GM19372 (cell line): Measurements from ENCODE around the gene ZNF3.
A peak's percentile ranks its signal among the peaks of the same experiment; 100 is the strongest.
"Not testable (repeated sequence)": the region's sequence is repeated elsewhere in the genome, so short reads cannot be mapped to it uniquely, and the experiment has no call there.

ENCODE experiments used
- ATAC-seq: cut with Tn5 transposase; IDR thresholded peaks from one replicate; pipeline ENCODE4 v1.9.1; 2021; ENCODE audit warnings: mild to moderate bottlenecking, low read depth, moderate library complexity; ENCODE audit not compliant: unreplicated experiment

Gene ZNF3

DNA sequence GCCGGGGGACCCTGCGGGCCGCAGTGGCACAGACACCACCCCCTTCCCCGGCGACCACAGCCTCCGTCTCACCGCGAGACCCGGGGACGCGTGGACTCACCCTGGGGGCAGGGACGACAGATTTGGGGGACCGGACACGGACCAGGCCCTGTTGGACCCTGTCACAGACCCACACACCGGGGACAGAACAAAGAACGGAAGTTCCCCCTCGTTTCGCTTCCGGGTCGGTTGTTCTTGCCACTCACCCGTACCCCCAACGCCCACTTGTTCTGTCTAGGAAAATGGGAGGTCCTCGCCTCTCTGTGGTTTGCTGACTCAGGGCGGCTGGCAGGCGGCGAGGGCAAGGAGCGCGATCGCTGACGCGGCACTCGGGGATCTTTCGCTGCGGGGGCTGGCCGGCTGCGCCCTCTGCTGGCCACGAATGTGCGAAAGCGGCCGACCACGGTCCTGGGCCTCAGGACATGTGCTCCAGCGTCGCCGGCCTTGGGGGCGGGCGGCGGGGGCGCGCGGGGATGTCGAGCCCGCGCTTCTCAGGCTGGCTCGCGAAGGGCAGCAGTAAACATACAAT is at the start of gene ZNF3:
ZNF3 (minus strand) TSS at position 189 of the 568 bp plus-strand sequence. CDS start 4,366 bp downstream, outside the sequence.
- ATAC-seq, result peak; percentile 79

DNA sequence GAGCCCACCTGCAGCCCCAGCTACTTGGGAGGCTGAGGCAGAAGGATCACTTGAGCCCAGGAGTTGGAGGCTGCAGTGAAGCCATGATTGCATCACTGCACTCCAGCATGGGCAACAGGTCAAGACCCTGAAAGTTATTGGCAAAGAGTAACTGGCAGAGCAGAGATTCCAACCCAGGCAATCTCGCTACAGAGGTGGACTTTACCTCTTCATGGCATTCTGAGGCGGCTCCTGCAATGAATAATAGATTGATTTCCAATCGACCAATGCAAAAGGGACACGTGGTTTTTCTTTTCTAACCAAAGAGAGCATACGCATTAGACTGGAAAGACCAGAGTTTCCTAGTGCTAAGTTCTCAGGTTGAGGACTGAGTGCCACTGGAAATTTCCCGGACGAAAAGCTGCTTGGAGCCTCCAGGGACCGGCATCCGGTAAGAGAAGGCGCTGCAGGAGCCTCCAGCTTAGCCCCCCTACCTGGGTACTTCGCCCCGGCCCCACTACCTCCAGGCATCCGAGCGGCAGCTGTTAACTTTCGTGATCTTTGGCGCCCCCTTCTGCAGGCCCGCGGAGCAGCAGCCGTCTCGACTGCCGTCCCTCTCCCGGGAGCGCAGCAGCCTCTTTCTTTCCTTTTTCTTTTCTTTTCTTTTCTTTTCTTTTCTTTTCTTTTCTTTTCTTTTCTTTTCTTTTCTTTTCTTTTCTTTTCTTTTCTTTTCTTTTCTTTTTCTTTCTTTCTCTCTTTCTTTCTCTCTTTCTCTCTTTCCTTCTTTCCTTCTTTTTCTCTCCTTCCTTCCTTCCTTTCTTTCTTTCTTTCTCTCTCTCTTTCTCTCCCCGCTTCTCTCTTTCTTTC is 49.3 kb upstream of the ZNF3 start:
- no peak for ATAC-seq

DNA sequence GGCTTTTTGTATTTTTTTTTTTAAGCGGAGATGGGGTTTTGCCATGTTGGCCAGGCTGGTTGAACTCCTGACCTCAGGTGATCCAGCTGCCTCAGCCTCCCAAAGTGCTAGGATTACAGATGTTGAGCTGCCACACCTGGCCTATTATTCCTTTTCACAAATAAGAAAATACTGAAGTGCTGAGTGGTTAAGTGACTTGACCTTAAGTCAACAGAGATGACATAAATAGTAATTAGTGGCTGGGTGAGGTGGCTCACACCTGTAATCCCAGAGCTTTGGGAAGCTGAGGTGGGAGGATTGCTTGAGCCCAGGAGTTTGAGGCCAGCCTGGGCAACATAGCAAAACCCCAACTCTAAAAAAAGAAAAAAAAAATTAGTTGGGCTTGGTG is 48.7 kb upstream of the ZNF3 start:
- ATAC-seq, result not testable (repeated sequence)

GRCh38 chr7:100128637-100128963 is 47.1 kb upstream of the ZNF3 start:
- no peak for ATAC-seq

DNA sequence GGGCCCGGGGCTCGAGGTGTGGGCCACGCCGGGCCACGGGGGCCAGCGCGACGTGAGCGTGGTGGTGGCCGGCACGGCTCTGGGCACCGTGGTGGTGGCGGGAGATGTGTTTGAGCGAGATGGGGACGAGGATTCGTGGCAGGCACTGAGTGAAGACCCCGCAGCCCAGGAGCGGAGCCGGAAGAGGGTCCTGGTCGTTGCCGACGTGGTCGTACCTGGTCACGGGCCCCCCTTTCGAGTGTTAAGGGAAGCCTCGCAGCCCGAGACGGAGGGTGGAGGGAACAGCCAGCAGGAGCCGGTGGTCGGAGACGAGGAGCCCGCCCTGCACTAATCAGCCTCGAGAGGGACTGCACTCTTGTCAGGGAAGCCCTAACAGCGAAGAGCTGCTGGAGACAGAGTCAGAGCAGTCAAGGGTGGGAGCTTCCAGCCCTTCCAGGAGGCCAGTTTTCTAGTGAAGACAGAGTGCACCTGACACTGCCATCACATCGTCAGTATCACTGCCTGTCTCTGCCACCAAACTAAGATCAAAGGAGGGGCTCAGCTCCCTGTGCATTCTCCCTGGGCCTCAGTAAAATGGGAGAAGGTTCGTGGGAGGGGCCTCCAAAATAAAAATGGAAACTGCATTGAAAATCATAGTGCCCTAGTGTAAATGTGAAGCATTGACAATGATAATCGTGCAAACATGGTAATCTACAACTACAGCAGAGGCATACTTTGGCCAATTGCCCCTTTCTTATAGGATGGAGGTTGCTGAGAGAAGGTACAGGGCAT is 46.5 kb upstream of the ZNF3 start:
- no peak for ATAC-seq

DNA sequence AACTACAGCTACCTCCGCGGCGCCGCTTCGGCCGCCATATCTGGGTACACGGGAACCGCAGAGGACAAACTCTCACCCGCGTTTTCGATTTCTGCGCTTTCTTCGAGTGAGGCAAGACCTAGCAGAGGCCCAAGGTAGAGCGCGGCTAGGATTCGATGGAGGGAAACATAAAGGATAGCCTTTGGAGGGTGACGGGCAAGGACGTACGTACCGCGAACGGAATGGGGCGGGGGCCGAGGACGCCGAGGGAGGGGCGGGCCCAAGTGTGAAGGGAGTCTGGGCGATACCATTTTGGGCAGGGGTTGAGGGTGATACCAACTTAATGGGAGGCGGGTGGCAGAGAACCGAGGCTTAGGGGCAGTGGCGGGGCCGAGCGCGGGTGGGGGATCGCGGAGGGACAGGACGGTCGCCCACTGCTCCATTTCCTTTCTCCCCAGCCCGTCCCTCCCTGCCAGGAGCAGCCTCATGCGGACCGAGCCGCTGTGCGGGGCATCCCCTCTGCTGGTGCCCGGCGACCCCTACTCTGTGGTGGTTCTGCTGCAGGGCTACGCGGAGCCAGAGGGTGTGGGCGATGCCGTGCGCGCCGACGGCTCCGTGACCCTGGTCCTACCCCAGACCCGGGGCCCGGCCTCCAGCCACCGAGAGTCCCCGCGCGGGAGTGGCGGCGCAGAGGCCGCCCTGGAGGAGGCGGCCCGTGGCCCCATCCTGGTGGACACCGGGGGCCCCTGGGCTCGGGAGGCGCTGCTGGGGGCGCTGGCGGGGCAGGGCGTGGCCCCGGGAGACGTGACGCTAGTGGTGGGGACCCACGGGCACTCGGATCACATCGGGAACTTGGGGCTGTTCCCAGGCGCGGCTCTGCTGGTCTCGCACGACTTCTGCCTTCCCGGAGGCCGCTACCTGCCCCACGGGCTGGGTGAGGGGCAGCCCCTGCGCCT is 45.7 kb upstream of the ZNF3 start, which contains the start of gene MBLAC1:
MBLAC1 (plus strand) TSS at position 37 of the 935 bp plus-strand sequence; CDS start at position 466, 429 bp downstream.
- ATAC-seq, result peak; percentile 56

DNA sequence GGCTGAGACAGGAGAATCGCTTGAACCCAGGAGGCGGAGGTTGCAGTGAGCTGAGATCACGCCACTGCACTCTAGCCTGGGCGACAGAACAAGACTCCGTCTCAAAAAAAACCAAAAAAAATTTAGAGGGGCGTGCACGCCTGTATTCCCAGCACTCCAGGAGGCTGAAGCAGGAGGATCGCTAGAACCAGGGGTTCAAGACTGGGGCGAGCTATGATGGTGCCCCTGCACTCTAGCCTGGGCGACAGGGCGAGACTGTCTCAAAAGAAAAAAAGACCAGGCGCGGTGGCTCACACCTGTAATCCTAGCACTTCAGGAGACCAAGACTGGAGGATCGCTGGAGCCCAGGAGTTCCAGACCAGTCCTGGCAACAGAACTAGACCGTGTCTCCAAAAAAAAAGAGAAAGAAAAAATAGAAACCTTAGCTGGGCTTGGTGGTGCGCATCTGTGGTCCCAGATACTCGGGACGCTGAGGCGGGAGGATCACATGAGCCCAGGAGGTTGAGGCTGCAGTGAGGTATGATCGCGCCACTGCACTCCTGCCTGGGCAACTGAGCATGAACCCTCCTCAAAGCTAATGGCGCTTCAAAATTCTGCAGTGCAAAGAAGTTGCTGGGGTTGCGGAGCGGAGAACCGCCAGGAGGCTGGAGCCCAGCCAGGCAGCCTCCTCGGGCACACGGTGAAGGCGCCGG is 44.9 kb upstream of the ZNF3 start:
- ATAC-seq, result no peak

DNA sequence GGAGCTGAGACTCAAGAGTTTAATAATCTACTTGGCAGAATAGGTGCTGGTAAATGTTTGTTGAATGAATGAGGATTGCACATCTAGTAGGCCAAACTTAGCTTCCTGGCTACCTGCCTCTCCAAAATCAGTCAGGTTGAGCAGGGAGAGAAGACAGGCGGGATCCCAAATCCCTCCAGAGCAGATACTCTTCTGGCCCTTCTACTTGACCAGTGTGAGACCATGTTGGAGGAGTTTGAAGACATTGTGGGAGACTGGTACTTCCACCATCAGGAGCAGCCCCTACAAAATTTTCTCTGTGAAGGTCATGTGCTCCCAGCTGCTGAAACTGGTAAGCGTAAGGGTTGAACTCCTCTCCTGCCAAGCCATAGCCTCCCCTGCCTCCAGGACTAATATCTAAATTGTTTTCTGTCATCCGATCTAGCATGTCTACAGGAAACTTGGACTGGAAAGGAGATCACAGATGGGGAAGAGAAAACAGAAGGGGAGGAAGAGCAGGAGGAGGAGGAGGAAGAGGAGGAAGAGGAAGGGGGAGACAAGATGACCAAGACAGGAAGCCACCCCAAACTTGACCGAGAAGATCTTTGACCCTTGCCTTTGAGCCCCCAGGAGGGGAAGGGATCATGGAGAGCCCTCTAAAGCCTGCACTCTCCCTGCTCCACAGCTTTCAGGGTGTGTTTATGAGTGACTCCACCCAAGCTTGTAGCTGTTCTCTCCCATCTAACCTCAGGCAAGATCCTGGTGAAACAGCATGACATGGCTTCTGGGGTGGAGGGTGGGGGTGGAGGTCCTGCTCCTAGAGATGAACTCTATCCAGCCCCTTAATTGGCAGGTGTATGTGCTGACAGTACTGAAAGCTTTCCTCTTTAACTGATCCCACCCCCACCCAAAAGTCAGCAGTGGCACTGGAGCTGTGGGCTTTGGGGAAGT is 43.0 kb upstream of the ZNF3 start:
- ATAC-seq, result no peak

GRCh38 chr7:100122568-100122967 is 41.0 kb upstream of the ZNF3 start:
- no peak for ATAC-seq

GRCh38 chr7:100122067-100122466 is 40.5 kb upstream of the ZNF3 start:
- no peak for ATAC-seq

GRCh38 chr7:100120733-100121036 is 39.2 kb upstream of the ZNF3 start:
- no peak for ATAC-seq

- peak; percentile 8 for ATAC-seq
Observed at GRCh38 chr7:100119970-100120732, 38.6 kb upstream of the ZNF3 start.

DNA sequence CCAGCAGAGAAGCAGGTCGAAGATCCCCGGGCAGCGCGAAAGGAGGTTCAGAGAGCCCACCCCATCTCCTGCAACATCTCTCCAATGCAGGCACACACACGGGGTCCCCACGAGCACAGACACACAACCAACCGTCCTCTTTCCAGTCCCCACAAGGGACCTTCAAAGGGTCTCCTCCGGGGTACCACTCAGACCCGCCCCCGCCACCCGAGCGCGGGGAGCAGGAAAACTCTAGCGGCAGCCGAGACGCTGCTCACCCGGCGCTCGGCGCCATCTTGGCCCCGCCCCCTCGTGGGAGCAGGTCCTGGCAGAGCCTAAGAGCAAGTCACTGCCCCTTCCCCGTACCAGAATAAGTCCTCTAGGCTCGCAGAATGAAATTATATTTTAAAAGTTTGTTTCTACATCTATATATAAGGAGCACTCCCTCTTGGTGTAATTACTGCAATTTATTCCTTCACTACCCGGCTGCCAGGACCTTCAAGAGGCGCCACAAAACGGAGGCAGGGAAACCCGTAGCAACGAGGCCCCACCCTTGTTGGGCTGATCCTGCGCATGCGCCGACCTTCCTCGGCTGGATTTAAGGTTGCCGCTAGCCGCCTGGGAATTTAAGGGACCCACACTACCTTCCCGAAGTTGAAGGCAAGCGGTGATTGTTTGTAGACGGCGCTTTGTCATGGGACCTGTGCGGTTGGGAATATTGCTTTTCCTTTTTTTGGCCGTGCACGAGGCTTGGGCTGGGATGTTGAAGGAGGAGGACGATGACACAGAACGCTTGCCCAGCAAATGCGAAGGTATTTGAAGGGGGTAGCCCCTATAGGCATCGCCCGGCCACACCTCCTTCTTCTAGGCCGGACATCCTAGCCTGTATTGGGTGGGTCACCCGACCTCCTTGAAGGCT is 37.8 kb upstream of the ZNF3 start, which contains the start of the genes CNPY4 and TAF6:
CNPY4 (plus strand) TSS at position 563 of the 898 bp plus-strand sequence; CDS start at position 674, 111 bp downstream.
TAF6 (minus strand) TSS at position 287 of the 898 bp plus-strand sequence. CDS start 5,149 bp downstream, outside the sequence.
- peak; percentile 78 for ATAC-seq

DNA sequence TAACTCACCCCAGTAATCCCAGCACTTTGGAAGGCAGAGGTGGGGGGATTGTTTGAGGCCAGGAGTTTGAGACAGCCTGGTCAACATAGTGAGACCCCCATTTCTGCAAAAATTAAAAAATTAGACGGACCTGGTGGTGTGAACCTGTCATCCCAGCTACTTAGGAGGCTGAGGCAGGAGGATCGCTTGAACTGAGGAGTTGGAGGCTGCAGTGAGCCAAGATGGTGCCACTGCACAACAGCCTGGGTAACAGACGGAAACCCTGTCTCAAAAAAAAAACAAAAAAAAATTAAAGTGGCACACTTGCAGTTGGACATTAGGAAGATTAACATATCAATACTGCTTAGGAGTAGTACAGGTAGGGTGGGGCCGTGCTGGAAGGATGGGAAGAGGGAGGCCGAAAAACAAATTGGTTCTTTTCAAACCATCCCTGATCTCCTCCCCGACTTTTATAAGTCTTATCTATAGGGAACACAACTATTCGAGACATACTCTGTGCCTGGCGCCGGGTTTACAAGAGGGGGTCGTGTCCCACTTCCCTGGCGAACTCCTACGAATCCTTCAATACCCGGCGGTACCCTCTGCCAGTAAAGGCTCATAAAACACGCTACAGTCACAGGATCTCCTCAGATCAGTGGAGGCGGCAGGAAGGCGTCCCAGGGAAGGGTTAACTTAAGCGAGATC is 37.0 kb upstream of the ZNF3 start:
- ATAC-seq, result no peak

- no peak for ATAC-seq
Observed at GRCh38 chr7:100115026-100115425, 33.5 kb upstream of the ZNF3 start.

DNA sequence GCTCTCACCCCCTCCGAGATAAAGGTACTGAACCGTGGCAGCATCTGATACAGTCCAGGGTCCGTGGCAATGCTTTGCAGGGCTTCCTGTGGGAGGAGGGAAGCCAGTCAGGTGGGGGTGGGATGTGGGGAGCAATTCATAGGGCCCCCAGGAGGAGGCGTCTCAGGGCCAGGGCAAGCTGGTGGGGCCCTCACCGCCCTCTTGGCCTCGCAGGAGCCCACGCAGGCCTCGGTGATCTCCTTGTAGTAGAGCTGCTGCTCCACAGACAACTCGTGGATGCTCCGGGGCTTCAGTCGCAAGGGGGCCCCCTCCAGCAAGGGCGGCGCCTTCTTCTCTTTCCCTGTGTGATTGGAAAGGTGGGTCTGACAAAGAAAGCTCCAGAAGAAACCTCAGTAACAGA is 30.4 kb upstream of the ZNF3 start:
- ATAC-seq, result no peak
